Natural killer cell (primary cell): Measurements from ENCODE around the gene NCAPG2. TPM values are rescaled to one million over a fixed set of nuclear protein-coding genes. Genes with fewer than 3 reads are reported as not detected.

Source experiments
- ATAC-seq, 3 donors: fragments of 150-1000 bp in 2 of 3; fragments of 200-7000 bp in 1 of 3; cut with Tn5 transposase; 1 replicate in 1 of 3; 2 replicates in 2 of 3; pipeline ENCODE4 v1.10.0; 2021; ENCODE audit warnings: mild to moderate bottlenecking in 2 of 3, moderate library complexity in 2 of 3
- DNase-seq, 2 donors: peaks; one replicate each; pipeline versions ENCODE4 v3.0.0 to v3.0.0-alpha.2; 2013 to 2021; ENCODE audit warnings: mixed read lengths in 1 of 2
- H3K27ac ChIP-seq: one replicate; pipeline ENCODE4 v1.5.1; 2013; ENCODE audit warnings: mild to moderate bottlenecking, low read length
- H3K27me3 ChIP-seq: one replicate; pipeline ENCODE4 v1.6.1; 2013; ENCODE audit warnings: low read length; ENCODE audit not compliant: control insufficient read depth, insufficient read depth
- H3K36me3 ChIP-seq: one replicate; pipeline ENCODE4 v1.6.1; 2013; ENCODE audit warnings: low read length; ENCODE audit not compliant: control insufficient read depth, insufficient read depth
- H3K4me1 ChIP-seq: one replicate; pipeline ENCODE4 v1.6.1; 2013; ENCODE audit warnings: low read length; ENCODE audit not compliant: control insufficient read depth, insufficient read depth
- H3K4me3 ChIP-seq: one replicate; pipeline ENCODE4 v1.5.1; 2013; ENCODE audit warnings: low read length
- H3K9me3 ChIP-seq: one replicate; pipeline ENCODE4 v1.6.1; 2013; ENCODE audit warnings: low read length; ENCODE audit not compliant: control insufficient read depth, insufficient read depth
- H3K27ac Mint-ChIP-seq, 2 donors: one replicate each; pipeline ENCODE4 v1.8.0; 2022; ENCODE audit warnings: mild to moderate bottlenecking in 2 of 2, mixed read lengths in 2 of 2, moderate library complexity in 1 of 2
- H3K27me3 Mint-ChIP-seq, 2 donors: one replicate each; pipeline ENCODE4 v1.8.0; 2022; ENCODE audit warnings: low read depth in 2 of 2, mixed read lengths in 2 of 2
- H3K36me3 Mint-ChIP-seq: one replicate; pipeline ENCODE4 v1.8.0; 2022; ENCODE audit warnings: mixed read lengths
- H3K4me1 Mint-ChIP-seq, 2 donors: one replicate each; pipeline ENCODE4 v1.8.0; 2022; ENCODE audit warnings: mixed read lengths in 2 of 2
- H3K4me3 Mint-ChIP-seq: one replicate; pipeline ENCODE4 v1.8.0; 2022; ENCODE audit warnings: mild to moderate bottlenecking, moderate library complexity, mixed read lengths
- H3K9me3 Mint-ChIP-seq, 2 donors: one replicate each; pipeline ENCODE4 v1.8.0; 2022; ENCODE audit warnings: mixed read lengths in 2 of 2
- CTCF ChIP-seq: fragments of 200-600 bp; IDR thresholded peaks from one replicate; pipeline ENCODE4 v1.8.0; 2022; ENCODE audit warnings: antibody characterized with exemption
- WGBS: methylation state at CpG from one replicate; pipeline ENCODE4 v1.1.7; 2013; ENCODE audit warnings: missing lambda C conversion rate; ENCODE audit not compliant: insufficient coverage; 5-methylcytosine and 5-hydroxymethylcytosine counted together
- intact Hi-C: fragments of 100-400 bp; cut with micrococcal nuclease; formaldehyde crosslinking; loops from one replicate; pipeline ENCODE4 v1.14.2; 2022
- total RNA-seq, 4 donors: library from RNA; stranded (reverse); fragments of 120-200 nt in 1 of 4; gene quantifications; one replicate each; pipeline versions ENCODE4 v1.2.3 to v1.2.4, GENCODE V29; 2013 to 2022

NCAPG2 gene
- total RNA-seq, 3 donors from 2014 or later (not counting 1 experiment from before 2014, with no cell fraction given) = 8.8 to 14.8 (median 14.1) TPM

DNA sequence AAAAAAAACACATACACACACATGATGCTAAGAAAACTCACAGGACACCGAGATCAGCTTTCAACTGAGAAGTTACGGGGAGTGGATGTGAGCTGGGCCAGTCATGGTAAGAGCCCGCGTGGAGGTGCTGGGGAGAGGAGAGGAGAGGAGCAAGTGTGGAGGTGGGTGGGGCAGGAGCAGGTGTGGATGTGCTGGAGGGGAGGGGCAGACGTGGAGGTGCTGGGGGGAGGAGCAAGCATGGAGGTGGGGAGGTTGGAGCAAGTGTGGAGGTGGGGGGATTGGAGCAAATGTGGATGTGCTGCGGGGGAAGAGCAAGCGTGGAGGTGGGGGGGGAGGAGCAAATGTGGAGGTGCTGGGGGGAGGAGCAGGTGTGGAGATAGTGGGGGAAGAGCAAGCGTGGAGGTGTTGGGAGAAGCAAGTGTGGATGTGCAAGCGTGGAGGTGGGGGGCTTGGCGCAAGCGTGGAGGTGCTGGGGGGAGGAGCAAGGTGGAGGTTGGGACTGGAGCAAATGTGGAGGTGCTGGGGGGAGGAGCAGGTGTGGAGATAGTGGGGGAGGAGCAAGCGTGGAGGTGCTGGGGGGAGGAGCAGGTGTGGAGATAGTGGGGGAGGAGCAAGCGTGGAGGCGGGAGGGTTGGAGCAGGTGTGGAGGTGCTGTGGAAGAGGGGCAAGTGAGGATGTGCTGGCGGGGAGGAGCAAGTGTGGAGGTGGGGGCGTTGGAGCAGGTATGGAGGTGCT is 24.5 kb upstream of the NCAPG2 start:
- H3K27me3 Mint-ChIP-seq = no peaks in the 10 kb centered on the region
- no peak for TF ChIP-seq CTCF
- intact Hi-C loops = no loop called here

DNA sequence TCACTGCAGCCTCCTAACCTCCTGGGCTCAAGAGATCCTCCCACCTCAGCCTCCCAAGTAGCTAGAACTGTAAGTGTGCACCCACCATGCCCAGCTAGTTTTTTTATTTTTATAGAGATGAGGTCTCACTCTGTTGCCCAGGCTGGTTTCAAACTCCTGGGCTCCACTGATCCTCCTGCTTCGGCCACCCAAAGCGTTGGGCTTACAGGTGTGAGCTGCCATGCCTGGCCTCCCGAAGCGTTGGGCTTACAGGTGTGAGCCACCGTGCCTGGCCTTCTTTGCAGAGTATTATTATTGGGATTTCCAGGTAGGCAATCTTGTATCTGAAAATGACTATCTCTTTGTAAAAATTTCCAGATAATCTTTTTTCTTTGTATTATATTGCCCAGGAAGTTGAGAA is 23.1 kb upstream of the NCAPG2 start:
- peaks cover 17% of the 10 kb centered on the region for H3K36me3 ChIP-seq
- no peak for ATAC-seq
- no peak overlapping the region for H3K27ac ChIP-seq
- Mint-ChIP-seq H3K4me1 (peaks cover 8 to 24% of the 10 kb centered on the region in 2 donors), H3K9me3 (no peaks in the 10 kb centered on the region), H3K27me3 (no peaks in the 10 kb centered on the region), H3K27ac (no peak overlapping the region), H3K36me3 (no peaks in the 10 kb centered on the region), H3K4me3 (no peak overlapping the region)
- H3K4me3 ChIP-seq = no peak overlapping the region
- TF ChIP-seq CTCF = no peak
- H3K9me3 ChIP-seq = no peaks in the 10 kb centered on the region
- no peak for DNase-seq
- intact Hi-C loops = no loop called here
- peaks cover 8% of the 10 kb centered on the region for H3K4me1 ChIP-seq
- no peaks in the 10 kb centered on the region for H3K27me3 ChIP-seq
- 97% methylated on average over 5 of the region's 5 CpGs for WGBS

More for the DNA sequence above, 24.5 kb upstream of the NCAPG2 start:
- no peak for DNase-seq
- Mint-ChIP-seq H3K4me3 (no peak overlapping the region), H3K9me3 (no peaks in the 10 kb centered on the region), H3K4me1 (peaks cover 15 to 31% of the 10 kb centered on the region in 2 donors), H3K27ac (peak overlapping the region; percentile 8 to 58), H3K36me3 (no peaks in the 10 kb centered on the region)
- no peaks in the 10 kb centered on the region for H3K27me3 ChIP-seq
- H3K36me3 ChIP-seq = peaks cover 26% of the 10 kb centered on the region
- H3K9me3 ChIP-seq = no peaks in the 10 kb centered on the region
- no peak overlapping the region for H3K4me3 ChIP-seq
- no peak overlapping the region for H3K27ac ChIP-seq
- ATAC-seq = no peak
- peaks cover 11% of the 10 kb centered on the region for H3K4me1 ChIP-seq
- 94% methylated on average over 5 of the region's 16 CpGs for WGBS

GRCh38 chr7:158726277-158726807 is 21.7 kb upstream of the NCAPG2 start:
- WGBS = 95% methylated on average over 4 of the region's 4 CpGs
- Mint-ChIP-seq H3K9me3 (no peaks in the 10 kb centered on the region), H3K27me3 (no peaks in the 10 kb centered on the region), H3K4me1 (peaks cover 0 to 14% of the 10 kb centered on the region in 2 donors), H3K36me3 (no peaks in the 10 kb centered on the region), H3K27ac (no peak overlapping the region), H3K4me3 (no peak overlapping the region)
- TF ChIP-seq CTCF = no peak
- no peaks in the 10 kb centered on the region for H3K27me3 ChIP-seq
- no peaks in the 10 kb centered on the region for H3K4me1 ChIP-seq
- no peaks in the 10 kb centered on the region for H3K9me3 ChIP-seq
- H3K36me3 ChIP-seq = peaks cover 10% of the 10 kb centered on the region
- H3K4me3 ChIP-seq = no peak overlapping the region
- intact Hi-C loops = no loop called here
- H3K27ac ChIP-seq = no peak overlapping the region
- DNase-seq = no peak
- ATAC-seq = no peak

DNA sequence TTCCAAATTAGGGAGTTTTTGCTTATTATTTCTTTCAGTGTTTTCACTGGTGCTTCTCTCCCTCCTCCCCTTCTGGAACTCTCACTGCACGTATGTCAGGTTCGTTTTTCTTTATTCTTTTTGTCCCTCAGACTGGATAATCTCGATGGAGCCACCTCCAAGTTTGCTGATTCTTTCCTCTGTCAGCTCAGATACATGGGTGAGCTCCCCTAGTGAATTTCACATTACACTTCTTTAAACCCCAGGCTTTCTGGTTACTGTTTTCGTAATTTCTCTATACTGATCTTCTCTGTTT is 20.8 kb upstream of the NCAPG2 start:
- H3K27me3 Mint-ChIP-seq = no peaks in the 10 kb centered on the region

More for the DNA sequence above, 20.8 kb upstream of the NCAPG2 start:
- Histone ChIP-seq H3K36me3 (peaks cover 7% of the 10 kb centered on the region), H3K4me3 (no peak overlapping the region), H3K27me3 (no peaks in the 10 kb centered on the region), H3K9me3 (no peaks in the 10 kb centered on the region), H3K27ac (no peak overlapping the region), H3K4me1 (no peaks in the 10 kb centered on the region)
- no peak for TF ChIP-seq CTCF
- Mint-ChIP-seq H3K27ac (no peak overlapping the region), H3K4me3 (no peak overlapping the region), H3K4me1 (peaks cover 0 to 9% of the 10 kb centered on the region in 2 donors), H3K9me3 (no peaks in the 10 kb centered on the region), H3K36me3 (no peaks in the 10 kb centered on the region)
- WGBS = 93% methylated on average over 4 of the region's 4 CpGs
- intact Hi-C loops = no loop called here
- DNase-seq (no peak), ATAC-seq (no peak)
